Activated T-helper 2 cell treated with anti-CD3 and anti-CD28 coated beads, Interferon-gamma antibody, Interleukin-2, Interleukin-4, amounts not matched to agents 10 μg/mL and 5 μg/mL and 100 μg/mL, durations not matched to agents 14 hours and 24 hours and 36 hours (primary cell): ENCODE data around the gene CAPZB. TPM values are rescaled to one million over a fixed set of nuclear protein-coding genes. Genes with fewer than 3 reads are reported as not detected.
A peak's percentile ranks its signal among the peaks of the same experiment; 100 is the strongest.

Experiments
- DNase-seq: peaks from one replicate; pipeline ENCODE4 v3.0.0; 2021; ENCODE audit warnings: low spot score
- H3K27ac Mint-ChIP-seq: one replicate; pipeline ENCODE4 v1.8.0; 2021; ENCODE audit warnings: mixed read lengths
- H3K27me3 Mint-ChIP-seq: one replicate; pipeline ENCODE4 v1.8.0; 2021; ENCODE audit warnings: low read depth, mixed read lengths
- H3K36me3 Mint-ChIP-seq: one replicate; pipeline ENCODE4 v1.8.0; 2021; ENCODE audit warnings: low read depth, mixed read lengths
- H3K4me1 Mint-ChIP-seq: one replicate; pipeline ENCODE4 v1.8.0; 2021; ENCODE audit warnings: low read depth, mixed read lengths
- H3K4me3 Mint-ChIP-seq: one replicate; pipeline ENCODE4 v1.8.0; 2021; ENCODE audit warnings: low read depth, mild to moderate bottlenecking, moderate library complexity, mixed read lengths
- H3K9me3 Mint-ChIP-seq: one replicate; pipeline ENCODE4 v1.8.0; 2021; ENCODE audit warnings: mixed read lengths
- intact Hi-C: fragments of 100-400 bp; cut with micrococcal nuclease; formaldehyde crosslinking; loops from one replicate; pipeline ENCODE4 v1.15.1; 2023
- total RNA-seq: library from RNA; stranded (reverse); gene quantifications from 2 replicates; pipeline ENCODE4 v1.2.3, GENCODE V29; 2022

CAPZB gene
- total RNA-seq, 1 donor from 2014 or later = 329 TPM

DNA sequence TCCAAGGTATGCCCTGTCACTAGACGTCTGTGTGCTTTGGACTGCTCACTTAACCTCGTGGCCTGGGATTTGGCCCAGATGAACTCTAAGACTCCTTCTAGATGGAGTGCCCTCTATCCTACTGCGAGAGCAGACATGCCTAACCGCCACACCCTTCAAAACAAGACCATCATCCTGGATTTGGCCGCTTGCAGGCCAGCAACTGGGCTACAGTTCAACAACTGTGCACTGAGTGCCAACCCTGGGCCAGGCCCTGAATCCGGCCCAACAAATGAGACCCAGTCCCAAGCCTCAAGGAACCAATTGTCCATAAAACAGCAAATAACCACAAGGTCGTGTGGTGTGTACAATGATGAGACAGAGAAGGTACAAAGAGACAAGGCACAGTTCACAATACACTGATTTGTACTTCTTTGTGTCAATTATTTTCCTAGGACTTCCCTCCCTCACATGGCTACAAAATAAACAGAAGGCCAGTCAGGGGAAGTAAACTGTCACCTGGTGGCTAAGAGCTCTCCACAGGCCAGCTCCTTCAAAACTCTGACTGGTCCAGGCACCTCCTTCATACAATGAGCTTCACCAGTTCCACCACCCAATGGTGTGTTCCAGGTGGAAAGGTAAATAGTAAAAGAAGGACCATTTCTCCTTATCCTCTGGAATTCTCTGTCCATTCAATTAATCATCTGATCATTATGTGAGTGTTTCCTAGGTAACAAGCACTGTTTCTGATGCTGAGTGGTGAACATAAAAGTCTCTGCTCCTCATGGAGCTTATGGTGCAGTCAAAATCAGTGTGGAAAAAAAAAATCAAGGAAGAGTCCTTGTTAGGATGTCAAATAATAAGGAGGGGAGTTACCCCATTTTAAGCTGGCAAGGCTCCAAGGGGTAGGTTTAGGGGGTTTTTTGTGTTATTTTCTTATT is 60.4 kb downstream of the CAPZB start:
- Mint-ChIP-seq H3K4me1 (peaks cover 38% of the 10 kb centered on the region), H3K27ac (peak overlapping the region; percentile 47), H3K36me3 (peaks cover 11% of the 10 kb centered on the region), H3K4me3 (no peak overlapping the region), H3K27me3 (no peaks in the 10 kb centered on the region), H3K9me3 (no peaks in the 10 kb centered on the region)
- no peak for DNase-seq
- intact Hi-C loops = no loop called here

DNA sequence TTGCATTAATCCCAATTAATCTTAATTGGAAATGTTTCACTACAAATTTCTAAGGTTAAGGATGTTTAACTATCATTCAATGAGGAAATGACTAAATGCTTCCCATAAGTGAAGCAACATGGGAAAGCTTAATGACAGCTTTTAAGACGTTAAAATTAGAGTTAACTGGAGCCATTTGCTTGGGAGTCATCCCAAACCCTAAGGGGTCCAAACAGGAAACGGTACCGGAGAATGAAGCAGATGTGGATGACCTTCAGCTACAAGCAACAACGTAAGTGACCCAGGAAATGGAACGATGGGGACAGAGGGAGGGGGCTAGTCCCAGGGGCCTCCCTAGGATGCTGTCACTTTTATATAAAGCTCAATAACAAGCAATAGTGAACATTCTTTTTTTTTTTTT is 62.2 kb downstream of the CAPZB start:
- no peak for DNase-seq
- H3K27ac Mint-ChIP-seq = peak overlapping the region; percentile 6
- H3K9me3 Mint-ChIP-seq = no peaks in the 10 kb centered on the region
- H3K36me3 Mint-ChIP-seq = peaks cover 19% of the 10 kb centered on the region
- intact Hi-C loops = no loop called here
- H3K4me3 Mint-ChIP-seq = no peak overlapping the region
- H3K27me3 Mint-ChIP-seq = no peaks in the 10 kb centered on the region
- H3K4me1 Mint-ChIP-seq = peaks cover 35% of the 10 kb centered on the region

DNA sequence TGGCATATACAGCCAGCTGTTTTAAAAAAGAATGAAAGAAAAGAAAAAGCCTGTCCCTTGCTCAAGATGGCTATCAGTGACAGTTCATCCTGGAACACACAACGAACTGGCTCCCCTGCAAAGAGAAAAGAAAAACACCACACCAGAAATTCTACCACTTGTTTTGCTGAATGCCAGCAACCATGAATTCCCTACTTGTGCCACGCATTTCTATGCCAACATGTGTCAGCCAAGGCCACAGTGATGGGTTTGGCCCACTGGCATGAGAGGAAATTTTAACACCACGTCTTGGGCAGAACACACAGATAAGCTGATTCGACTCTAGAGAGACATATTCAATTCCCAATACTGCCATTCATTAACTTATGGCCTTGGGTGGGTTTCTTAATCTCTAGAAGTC is 64.0 kb downstream of the CAPZB start:
- Mint-ChIP-seq H3K4me1 (peaks cover 32% of the 10 kb centered on the region), H3K36me3 (peaks cover 28% of the 10 kb centered on the region), H3K9me3 (no peaks in the 10 kb centered on the region), H3K27ac (peak overlapping the region; percentile 18), H3K4me3 (no peak overlapping the region), H3K27me3 (no peaks in the 10 kb centered on the region)
- no peak for DNase-seq
- intact Hi-C loops = no loop called here

DNA sequence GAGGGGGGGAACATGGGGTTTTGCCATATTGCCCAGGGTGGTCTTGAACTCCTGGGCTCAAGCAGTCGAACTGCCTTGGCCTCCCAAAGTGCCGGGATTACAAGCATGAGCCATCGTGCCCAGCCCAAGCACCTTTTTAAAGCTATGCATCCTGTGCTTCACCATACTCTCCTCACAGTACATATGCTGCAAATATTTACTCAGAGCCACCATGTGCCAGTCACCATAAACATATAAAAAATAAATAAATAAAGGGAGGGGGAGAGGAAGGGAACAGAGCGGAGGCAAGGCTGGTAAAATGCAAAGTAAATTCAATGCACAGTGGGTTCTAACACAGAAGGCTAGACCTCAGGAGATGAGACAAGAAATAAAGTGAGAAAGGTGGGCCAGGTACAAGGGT is 64.7 kb downstream of the CAPZB start:
- no peaks in the 10 kb centered on the region for H3K9me3 Mint-ChIP-seq
- intact Hi-C loops = no loop called here
- no peaks in the 10 kb centered on the region for H3K27me3 Mint-ChIP-seq
- peaks cover 32% of the 10 kb centered on the region for H3K36me3 Mint-ChIP-seq
- peaks cover 33% of the 10 kb centered on the region for H3K4me1 Mint-ChIP-seq
- no peak overlapping the region for H3K27ac Mint-ChIP-seq
- no peak overlapping the region for H3K4me3 Mint-ChIP-seq
- no peak for DNase-seq

DNA sequence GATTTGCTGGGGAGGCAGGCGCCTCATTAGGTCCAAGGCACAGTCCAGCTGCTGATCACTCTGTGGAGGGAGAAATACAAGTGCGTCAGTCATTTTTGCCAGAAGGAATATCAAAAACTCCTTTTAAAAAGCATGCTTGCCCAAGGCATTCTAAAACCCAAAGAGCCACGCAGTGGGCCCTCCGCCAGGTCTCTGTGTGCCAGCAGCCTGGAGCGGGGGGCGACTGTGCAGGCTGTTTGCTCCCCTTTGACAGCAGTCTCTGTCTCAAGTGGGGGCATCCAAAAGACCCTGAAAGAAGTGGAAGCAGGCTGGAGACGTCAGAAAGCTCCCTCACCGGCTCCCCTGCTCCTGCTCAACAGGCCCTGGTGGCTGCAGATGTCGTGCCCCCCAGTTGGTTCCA is 65.6 kb downstream of the CAPZB start:
- Mint-ChIP-seq H3K27ac (no peak overlapping the region), H3K4me3 (no peak overlapping the region), H3K36me3 (peaks cover 37% of the 10 kb centered on the region), H3K27me3 (no peaks in the 10 kb centered on the region), H3K4me1 (peaks cover 31% of the 10 kb centered on the region), H3K9me3 (no peaks in the 10 kb centered on the region)
- intact Hi-C loops = no loop called here
- no peak for DNase-seq

DNA sequence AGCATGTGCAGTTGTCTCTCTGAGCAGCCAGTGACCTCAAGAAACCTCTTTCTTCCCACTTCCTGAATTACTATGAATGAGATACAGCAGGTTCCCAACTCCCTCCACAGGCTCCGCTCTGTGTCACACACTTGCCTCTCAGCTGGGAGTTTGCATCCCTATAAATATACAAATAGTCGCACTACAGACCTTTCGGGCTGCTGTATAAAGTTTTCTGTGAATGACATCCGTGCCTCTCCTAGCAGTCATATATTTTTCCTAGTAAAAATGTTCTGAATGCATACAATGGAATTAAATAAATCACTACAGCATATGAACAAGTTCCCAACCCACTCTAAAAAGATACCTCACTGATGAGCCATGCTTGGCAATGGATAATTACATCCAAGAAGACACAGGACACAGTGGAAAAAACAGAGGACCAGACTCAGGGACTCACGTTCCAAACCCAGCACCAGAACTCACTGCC is 66.8 kb downstream of the CAPZB start:
- peaks cover 31% of the 10 kb centered on the region for H3K4me1 Mint-ChIP-seq
- no peak overlapping the region for H3K4me3 Mint-ChIP-seq
- H3K27me3 Mint-ChIP-seq = no peaks in the 10 kb centered on the region
- no peak for DNase-seq
- intact Hi-C loops = no loop called here
- no peaks in the 10 kb centered on the region for H3K9me3 Mint-ChIP-seq
- H3K36me3 Mint-ChIP-seq = peaks cover 37% of the 10 kb centered on the region
- H3K27ac Mint-ChIP-seq = peak overlapping the region; percentile 71

DNA sequence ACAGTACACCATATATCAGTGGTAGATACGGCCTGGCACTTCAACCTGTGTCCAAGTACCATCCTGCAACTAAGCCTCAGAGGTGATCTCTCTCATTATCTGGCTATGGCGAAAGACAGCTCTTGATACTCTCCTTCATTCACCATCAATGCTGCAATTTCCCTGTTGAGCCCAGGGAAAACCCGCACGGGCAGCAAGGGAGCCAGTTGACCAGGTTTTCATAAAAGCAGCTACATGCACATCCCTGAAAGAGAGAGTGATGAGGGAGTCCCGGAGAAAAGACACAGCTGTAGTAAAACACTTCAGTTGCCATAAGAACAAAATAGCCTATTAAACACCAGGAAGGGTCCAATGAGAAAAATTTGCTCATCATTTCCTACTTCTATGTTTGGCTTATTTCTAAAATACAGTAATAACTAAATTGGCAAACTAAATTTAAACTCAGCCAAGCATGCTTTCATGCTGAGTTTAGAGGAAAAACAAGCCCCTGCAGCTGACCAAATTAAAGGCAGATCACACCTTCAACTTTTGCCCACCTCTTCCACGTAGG is 68.3 kb downstream of the CAPZB start:
- Mint-ChIP-seq H3K4me3 (no peak overlapping the region), H3K36me3 (peaks cover 42% of the 10 kb centered on the region), H3K4me1 (peaks cover 31% of the 10 kb centered on the region), H3K9me3 (no peaks in the 10 kb centered on the region), H3K27me3 (no peaks in the 10 kb centered on the region), H3K27ac (peak overlapping the region; percentile 22)
- DNase-seq = no peak
- intact Hi-C loops = no loop called here

DNA sequence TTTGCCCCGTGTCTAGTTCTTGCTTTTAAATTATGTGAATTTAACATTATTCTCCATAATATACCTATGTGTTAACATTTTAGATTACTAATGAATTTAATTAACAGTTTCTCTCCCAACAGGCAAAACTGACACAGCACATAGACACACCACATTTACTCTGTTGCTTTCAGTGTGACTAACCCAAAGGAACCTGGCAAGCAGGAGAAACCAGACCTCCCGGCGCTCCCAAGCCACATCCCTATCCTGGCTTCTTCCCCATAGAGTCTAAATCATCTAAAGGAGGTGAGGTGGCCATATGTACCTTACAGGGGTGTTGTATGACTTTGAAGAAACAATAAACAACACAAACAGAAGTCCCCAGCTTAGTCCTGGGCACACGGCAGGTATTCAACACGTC is 69.2 kb downstream of the CAPZB start:
- intact Hi-C loops = no loop called here
- Mint-ChIP-seq H3K36me3 (peaks cover 48% of the 10 kb centered on the region), H3K27me3 (no peaks in the 10 kb centered on the region), H3K27ac (no peak overlapping the region), H3K4me1 (peaks cover 29% of the 10 kb centered on the region), H3K9me3 (no peaks in the 10 kb centered on the region), H3K4me3 (no peak overlapping the region)
- no peak for DNase-seq

DNA sequence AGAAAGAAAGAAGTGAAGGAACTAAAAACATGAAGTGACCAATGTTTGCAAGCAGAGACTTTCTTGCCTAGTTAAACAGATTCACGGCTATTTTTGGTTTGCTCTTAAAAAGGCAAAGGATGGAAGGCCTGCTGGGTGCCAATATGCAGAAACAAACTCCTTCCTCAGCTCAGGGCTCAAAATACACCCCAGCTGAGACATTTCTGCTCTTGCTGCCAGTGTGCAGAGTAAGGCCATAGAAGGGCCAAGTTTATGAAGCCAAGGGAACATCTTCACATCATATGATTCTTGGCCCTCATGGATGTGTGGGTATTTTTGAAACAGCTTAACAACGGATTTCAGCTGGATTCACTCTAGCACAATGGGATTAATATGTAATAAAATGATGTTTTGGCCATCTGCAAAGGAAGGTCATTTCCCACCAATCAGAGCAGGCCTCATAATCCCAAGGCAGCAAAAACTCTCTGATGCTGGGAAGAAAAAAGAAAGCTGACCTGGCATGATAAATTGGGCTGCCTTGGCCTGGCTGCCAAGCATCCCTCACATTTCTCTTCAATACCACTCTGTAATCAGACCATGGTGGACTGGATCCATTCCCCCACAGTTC is 70.7 kb downstream of the CAPZB start:
- no peak for DNase-seq
- no peaks in the 10 kb centered on the region for H3K9me3 Mint-ChIP-seq
- H3K36me3 Mint-ChIP-seq = peaks cover 52% of the 10 kb centered on the region
- H3K4me1 Mint-ChIP-seq = peaks cover 29% of the 10 kb centered on the region
- no peaks in the 10 kb centered on the region for H3K27me3 Mint-ChIP-seq
- H3K4me3 Mint-ChIP-seq = no peak overlapping the region
- intact Hi-C loops = no loop called here
- H3K27ac Mint-ChIP-seq = no peak overlapping the region

DNA sequence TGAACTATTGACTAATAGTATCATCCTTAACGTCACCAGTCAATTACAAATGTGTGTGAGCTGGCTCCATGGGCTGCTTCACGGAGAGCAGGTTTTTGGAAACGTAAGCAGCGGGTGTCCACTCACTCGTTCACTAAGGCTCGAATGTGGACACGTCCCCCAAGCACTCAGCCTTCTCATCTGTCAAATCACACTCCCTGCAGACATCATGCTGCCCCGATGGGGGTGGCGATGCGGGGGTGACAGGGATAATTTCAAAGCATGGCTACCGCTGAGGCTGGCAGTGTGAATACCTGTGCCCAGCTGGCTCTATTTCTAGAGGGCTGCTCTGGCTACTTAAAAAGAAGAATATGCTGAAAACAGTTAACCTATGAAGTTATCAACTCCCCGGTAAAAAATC is 71.3 kb downstream of the CAPZB start:
- H3K27me3 Mint-ChIP-seq = no peaks in the 10 kb centered on the region
- peaks cover 29% of the 10 kb centered on the region for H3K4me1 Mint-ChIP-seq
- H3K4me3 Mint-ChIP-seq = no peak overlapping the region
- DNase-seq = no peak
- H3K36me3 Mint-ChIP-seq = peaks cover 48% of the 10 kb centered on the region
- H3K27ac Mint-ChIP-seq = no peak overlapping the region
- no peaks in the 10 kb centered on the region for H3K9me3 Mint-ChIP-seq
- intact Hi-C loops = no loop called here

DNA sequence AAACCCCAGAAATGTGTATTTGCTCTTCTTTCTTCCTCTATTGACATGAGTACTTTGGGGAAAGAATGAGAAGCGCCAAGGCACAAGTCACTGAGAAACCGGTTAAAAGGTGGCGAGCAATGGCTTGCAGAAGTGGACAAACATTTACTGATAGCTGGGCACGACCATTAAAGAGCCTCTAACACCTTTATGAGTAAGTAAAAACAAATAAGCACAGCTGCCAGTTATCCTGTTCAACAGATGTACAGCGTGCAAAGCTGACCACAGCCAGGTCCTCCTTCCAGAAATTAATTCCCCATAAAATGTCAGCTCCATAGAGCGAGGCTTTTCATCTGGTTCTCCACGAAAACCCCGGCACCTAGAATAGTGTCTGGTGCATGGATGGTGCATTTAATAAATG is 72.7 kb downstream of the CAPZB start:
- H3K36me3 Mint-ChIP-seq = peaks cover 36% of the 10 kb centered on the region
- no peaks in the 10 kb centered on the region for H3K27me3 Mint-ChIP-seq
- intact Hi-C loops = no loop called here
- H3K4me3 Mint-ChIP-seq = no peak overlapping the region
- no peaks in the 10 kb centered on the region for H3K9me3 Mint-ChIP-seq
- peaks cover 24% of the 10 kb centered on the region for H3K4me1 Mint-ChIP-seq
- no peak overlapping the region for H3K27ac Mint-ChIP-seq
- no peak for DNase-seq

DNA sequence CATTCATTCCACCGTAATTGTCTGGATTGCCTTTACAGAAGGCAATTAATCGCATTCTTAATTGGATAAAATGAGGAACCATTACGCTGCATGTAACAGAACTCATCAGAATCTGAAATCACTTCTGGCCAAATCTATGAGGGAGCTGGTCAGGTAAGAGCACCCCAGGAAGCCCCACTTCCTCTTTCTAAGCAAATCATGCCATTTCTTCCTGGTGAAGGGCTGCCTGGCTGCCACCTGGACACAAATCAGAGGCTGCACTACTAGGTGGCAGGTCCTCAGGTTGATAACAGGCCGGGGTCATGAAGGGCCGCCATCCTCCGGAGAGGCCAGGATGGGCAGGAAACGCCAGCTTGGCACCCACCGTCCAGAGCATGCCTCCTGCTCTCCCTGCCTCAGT is 73.7 kb downstream of the CAPZB start:
- H3K36me3 Mint-ChIP-seq = peaks cover 26% of the 10 kb centered on the region
- no peak overlapping the region for H3K4me3 Mint-ChIP-seq
- intact Hi-C loops = no loop called here
- H3K4me1 Mint-ChIP-seq = peaks cover 24% of the 10 kb centered on the region
- H3K27me3 Mint-ChIP-seq = no peaks in the 10 kb centered on the region
- DNase-seq = no peak
- no peaks in the 10 kb centered on the region for H3K9me3 Mint-ChIP-seq
- H3K27ac Mint-ChIP-seq = no peak overlapping the region

DNA sequence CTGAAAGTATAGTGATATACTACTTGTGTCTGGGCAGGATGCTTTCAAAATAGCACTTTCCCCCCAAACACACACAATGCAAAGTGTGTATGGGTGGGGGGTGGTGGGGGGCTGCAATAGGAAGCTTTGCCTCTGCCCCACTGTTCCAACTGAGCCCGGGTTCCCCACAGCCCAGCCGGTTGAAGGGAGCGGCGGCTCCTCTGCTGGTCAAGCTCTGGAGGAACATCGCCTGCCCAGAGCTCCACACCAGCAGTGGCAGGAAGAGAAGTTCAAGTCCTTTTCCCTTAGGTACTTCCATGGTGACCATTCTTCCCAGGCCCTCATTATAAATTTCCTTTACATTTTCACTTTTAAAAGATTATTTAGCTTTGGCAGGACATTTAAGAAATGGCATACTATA is 74.9 kb downstream of the CAPZB start:
- Mint-ChIP-seq H3K4me3 (no peak overlapping the region), H3K9me3 (no peaks in the 10 kb centered on the region), H3K27ac (no peak overlapping the region), H3K27me3 (no peaks in the 10 kb centered on the region), H3K36me3 (peaks cover 21% of the 10 kb centered on the region), H3K4me1 (peaks cover 27% of the 10 kb centered on the region)
- DNase-seq = no peak
- intact Hi-C loops = no loop called here
